ENCODE data around the gene ORM2.
"Not testable (repeated sequence)": the region's sequence is repeated elsewhere in the genome, so short reads cannot be mapped to it uniquely, and the experiment has no call there.

Gene ORM2

DNA sequence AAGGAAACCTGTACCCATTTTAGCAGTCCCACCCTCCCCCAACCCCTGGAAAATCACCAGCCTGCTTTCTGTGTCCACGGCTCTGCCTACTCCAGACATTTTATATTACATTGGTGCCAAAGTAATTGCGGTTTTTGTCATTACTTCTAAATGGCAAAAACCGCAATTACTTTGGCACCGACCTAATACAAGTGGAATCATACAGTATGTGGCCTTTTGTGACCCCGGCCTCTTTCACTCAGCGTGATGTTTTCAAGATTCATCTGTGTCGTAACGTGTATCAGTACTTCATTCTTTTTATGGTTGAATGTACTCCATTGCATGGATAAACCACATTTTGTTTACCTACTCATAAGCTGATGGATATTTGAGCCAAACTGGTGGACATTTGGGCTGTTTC, 16.5 kb upstream of the ORM2 start:
- DNase-seq (ENCODE audit: low read depth in 1 of 2, low spot score in 1 of 2), result no peak

DNA sequence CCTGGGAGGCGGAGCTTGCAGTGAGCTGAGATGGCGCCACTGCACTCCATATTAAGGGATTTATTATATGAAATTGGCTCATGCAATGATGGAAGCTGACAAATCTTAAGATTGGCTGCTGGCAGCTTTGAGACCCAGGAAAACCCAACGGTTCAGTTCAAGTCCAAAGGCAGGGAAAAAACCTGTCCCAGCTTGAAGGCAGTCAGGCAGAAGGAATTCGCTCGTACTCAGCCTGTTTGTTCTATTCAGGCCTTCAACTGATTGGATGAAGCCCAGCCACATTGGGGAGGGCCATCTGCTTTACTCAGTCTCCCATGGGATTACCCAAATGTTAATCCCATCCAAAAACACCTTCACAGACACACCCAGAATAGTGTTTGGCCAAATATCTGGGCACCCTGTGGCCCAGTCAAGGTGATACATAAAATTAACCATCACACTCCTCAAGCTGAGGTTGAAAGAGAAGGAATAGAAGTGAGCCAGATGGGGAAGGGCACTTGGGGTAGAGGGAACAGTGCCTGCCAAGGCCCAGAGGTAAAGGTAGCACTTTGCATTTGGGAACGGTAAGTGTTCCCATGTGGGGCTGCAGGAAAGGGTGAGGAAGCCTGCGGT, 15.3 kb upstream of the ORM2 start:
- no peak for DNase-seq (ENCODE audit: low read depth in 1 of 2, low spot score in 1 of 2)

DNA sequence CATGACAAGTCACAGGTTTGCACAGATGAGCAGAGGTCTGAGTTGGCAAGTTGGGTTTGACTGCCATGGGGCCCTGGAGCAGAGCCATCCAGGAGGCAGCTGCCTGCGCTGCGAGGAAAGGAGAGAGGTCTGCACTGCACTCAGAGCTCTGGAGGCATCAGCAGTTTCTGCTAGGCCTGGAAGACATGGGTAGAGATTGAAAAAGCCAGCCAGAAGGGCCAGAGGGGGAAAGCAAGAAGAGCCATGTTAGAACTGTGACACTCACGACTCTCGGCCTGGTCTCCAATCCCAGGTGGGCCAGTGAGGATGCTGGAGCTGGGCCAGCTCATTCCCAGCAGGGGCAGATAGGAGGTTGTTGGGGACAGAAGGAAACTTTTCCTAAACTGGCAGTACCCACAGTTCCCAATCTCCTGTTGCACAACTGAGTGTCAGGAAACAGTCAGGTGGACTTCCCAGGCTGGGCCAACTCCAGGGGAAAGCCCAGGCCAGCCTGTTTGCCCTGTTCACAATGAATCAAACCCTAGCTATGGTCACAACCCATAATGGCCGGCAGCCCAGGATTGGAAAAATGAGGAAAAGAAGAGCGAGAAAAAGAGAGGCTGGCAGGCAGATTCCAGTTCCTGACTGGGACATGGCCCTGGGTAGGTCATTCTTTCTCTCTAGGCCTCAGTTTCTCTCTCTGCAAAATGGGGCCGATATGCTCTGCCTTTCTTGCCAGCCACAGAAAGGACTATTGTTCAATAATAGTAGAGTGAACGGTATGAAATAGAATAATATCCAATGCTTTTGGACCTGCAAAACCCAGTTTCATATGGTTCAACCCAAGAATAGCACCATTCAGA, 14.6 kb upstream of the ORM2 start:
- no peak for DNase-seq (ENCODE audit: low read depth in 1 of 2, low spot score in 1 of 2)

DNA sequence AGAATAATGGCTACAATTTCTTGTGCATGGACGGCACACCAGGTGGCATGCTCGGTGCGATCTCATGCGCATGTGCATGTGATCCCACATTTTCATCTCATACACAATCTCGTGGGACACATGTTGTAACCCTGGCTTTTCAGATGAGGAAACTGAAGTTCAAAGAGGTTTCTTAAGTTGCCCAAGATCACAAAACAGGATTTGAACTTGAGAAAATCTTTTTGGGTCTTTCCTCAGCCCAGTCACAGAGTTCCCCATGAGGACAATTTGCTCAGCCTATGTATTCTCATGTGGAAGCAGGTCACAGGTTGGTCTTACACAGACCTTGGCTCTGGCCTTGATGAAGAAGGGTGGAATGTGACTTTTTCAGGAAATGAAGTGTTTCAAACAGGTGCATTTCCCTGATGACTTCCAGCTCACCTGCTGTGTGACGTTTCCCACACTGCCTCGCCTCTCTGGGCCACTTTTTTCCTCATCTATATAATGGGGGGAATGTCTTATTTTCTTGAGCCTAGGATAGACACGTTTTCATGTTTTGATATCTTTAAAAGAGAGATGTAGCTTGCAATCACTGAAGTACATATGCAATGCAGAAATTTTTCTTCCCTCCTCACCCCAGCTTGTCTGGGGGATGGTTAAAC, 13.8 kb upstream of the ORM2 start:
- DNase-seq (ENCODE audit: low read depth in 1 of 2, low spot score in 1 of 2), result no peak

DNA sequence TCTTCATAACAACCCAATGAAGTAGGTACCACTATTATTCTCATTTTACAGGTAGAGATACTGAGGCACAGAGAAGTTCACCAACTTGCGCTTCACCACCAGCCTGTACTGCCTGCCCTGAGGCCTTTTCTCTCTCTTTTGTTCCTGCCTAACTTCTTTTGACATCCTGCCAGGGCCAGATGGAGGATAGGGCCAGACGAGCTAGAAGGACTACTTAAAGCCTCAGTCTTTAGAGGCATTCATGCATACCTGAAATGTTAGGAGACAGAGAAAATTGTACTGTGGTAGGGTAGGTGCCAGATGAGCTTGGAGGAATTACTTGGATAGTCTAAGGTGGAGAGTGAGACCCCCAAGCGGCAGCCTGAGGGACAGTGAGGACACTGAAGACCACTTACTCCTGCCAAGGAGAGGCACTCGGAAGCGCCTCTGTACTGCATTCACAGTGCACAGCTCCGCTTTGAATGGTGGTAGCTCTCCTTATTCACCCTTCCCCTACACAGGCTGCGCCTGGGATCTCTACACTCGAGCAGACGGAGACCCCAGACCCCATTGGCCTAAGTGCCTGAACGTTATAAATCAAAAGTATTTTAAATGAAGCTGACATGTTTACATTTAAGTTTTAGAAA, 13.0 kb upstream of the ORM2 start:
- DNase-seq (ENCODE audit: low read depth in 1 of 2, low spot score in 1 of 2), result no peak

DNA sequence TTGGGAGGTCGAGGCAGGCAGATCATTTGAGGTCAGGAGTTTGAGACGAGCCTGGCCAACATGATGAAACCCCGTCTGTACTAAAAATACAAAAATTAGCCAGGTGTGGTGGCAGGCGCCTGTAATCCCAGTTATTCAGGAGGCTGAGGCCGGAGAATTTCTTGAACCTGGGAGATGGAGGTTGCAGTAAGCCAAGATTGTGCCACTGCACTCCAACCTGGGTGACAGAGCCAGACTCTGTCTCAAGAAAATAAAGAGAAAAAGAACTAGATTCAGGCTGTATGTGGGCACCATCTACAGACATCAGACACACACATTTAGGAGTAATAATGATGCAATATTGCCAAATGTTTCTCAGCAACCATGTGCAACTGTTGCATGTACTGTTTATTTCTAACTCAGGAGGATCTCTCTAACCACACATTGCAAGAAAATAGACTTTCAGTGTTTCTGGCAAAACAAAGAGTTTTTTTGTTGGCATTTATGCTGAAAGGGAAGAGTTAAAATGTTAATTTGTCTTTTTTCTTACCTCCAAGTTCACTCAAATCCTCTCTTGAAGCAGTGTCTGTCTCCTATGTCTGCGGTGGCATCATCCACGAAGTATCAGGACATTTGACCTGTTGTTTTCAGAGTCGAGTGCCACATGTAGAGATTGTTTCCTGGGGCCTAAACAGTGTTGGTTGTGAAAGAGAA, 11.9 kb upstream of the ORM2 start:
- DNase-seq (ENCODE audit: low read depth in 1 of 2, low spot score in 1 of 2), result no peak

- no peak for DNase-seq (ENCODE audit: low read depth in 1 of 2, low spot score in 1 of 2)
These were observed 11.3 kb upstream of the ORM2 start for GRCh38 chr9:114318416-114318815.

DNA sequence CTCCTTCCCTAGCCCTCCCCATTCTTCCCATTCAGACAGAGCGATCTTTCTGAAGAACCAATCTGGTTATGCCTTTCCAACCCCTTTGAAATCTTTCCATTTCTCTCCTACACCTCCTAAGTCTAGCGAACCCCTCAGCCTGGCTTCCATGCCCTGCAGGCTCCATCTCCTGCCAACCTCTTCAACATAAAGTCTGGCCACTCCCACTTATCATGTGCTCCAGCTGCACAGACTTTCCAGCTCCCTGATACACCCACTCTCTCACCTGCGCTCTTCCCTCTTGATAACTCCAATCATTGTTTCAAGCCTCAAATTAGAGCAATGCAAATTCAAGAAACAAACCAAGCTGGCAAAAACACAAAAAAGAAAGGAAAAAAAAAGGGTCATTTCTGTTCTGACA, 10.5 kb upstream of the ORM2 start:
- DNase-seq (ENCODE audit: low read depth in 1 of 2, low spot score in 1 of 2), result no peak

- not testable (repeated sequence) for DNase-seq (ENCODE audit: low read depth in 1 of 2, low spot score in 1 of 2)
These were observed 9.0 kb upstream of the ORM2 start for GRCh38 chr9:114320710-114321109.

DNA sequence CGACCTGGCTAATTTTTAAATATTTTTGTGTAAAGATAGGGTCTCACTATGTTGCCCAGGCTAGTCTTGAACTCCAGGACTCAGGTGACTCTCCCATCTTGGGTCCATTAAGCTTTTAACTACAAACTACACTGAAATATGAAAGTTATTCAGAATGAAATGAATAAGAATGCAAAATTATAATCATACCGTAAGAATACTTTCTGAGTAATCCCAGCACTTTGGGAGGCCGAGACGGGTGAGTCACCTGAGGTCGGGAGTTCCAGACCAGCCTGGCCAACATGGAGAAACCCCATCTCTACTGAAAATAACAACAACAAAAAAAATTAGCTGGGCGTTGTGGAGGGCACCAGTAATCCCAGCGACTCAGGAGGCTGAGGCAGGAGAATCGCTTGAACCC, 7.9 kb upstream of the ORM2 start:
- no peak for DNase-seq (ENCODE audit: low read depth in 1 of 2, low spot score in 1 of 2)

DNA sequence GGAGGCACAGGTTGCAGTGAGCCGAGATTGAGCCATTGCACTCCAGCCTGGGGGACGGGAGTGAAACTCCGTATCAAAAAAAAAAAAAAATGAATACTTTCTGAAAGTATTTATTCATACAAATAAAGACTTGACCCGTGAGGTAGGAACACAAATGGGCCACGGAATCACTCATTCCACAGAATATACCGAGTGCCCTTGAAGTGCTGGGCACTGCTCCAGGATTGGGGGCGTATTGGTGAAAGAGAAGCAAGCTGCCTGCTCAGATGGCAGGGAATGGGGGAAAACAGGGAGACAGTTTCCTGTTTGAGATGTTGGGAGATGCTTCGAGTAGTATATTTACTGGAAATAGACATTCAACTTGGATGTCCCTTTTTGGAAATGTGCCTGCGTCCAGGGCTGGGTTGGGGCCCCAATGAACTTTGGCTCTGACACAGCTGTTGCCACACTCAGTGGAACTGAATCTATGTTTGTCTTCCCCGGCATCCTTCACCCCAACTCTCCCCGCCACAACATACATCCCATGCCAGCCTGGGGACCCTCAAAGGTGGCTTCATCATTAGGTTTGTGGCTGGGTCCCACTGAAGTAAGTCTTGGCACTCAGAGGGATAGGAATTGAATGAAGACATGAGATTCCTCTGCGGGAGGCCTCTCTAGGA, 7.4 kb upstream of the ORM2 start:
- not testable (repeated sequence) for DNase-seq (ENCODE audit: low read depth in 1 of 2, low spot score in 1 of 2)

- DNase-seq (ENCODE audit: low read depth in 1 of 2, low spot score in 1 of 2), result not testable (repeated sequence)
These were observed 6.7 kb upstream of the ORM2 start, which contains the start of gene ORM1 for GRCh38 chr9:114322831-114323531. TSS of gene ORM1 (plus strand) at chr9:114323098. CDS start at chr9:114323134, 36 bp downstream.

DNA sequence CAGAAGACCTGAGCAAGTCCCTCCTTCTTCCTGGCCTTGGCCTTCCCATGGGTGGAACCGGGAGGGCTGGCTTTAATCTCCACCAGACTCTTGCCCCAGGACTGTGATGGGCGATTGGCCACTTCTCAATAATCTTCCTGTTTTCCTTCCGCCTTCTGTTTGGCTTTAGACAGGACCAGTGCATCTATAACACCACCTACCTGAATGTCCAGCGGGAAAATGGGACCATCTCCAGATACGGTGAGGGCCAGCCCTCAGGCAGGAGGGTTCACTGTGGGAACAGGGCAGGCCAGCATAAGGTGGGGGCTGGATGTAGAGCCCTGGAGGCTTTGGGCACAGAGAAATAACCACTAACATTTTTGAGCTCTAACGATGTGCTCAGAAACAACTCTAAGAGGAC, 5.8 kb upstream of the ORM2 start:
- not testable (repeated sequence) for DNase-seq (ENCODE audit: low read depth in 1 of 2, low spot score in 1 of 2)

DNA sequence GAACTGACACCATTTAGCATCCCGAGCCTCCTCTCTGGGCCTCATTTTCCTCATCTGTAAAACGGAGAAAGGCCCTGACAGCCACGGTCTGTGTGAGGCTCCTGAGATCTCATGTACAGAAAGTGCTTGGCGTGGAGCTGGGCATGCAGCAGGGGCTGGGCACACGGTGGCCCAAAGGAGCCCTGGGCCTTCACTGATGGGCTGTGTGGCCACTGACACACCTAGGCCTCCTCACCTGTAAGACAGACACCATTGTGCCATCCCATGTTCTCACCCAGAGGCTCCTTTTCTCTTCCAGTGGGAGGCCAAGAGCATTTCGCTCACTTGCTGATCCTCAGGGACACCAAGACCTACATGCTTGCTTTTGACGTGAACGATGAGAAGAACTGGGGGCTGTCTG, 5.2 kb upstream of the ORM2 start:
- no peak for DNase-seq (ENCODE audit: low read depth in 1 of 2, low spot score in 1 of 2)

GRCh38 chr9:114324965-114325364, 4.7 kb upstream of the ORM2 start:
- DNase-seq (ENCODE audit: low read depth in 1 of 2, low spot score in 1 of 2), result not testable (repeated sequence)

DNA sequence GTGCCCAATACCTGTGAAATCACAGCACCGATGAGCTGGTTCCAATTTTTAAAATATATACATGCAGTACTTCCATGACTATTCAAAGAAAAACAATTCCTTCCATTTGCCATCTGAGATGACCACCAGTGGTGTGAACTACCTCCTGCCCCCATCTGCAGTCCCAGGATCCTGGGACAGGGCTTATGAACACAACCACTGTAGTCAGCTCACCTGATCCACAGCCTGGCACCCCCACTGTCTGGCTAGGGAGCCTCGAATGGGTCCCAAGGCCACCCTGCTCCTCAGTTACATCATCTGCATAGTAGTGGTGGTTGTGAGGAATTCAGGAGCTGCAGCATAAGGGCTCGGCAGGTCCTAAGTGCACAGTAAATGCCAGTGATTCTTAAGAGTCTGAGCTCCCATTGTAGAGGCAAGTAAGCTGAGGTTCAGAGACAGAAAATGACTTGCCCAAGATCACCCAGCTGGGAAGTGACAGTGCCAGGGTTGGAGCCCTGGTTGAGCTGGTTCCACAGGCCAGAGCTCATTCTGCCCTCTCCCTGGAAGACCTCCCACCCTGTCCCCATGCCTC, 3.9 kb upstream of the ORM2 start:
- not testable (repeated sequence) for DNase-seq (ENCODE audit: low read depth in 1 of 2, low spot score in 1 of 2)

DNA sequence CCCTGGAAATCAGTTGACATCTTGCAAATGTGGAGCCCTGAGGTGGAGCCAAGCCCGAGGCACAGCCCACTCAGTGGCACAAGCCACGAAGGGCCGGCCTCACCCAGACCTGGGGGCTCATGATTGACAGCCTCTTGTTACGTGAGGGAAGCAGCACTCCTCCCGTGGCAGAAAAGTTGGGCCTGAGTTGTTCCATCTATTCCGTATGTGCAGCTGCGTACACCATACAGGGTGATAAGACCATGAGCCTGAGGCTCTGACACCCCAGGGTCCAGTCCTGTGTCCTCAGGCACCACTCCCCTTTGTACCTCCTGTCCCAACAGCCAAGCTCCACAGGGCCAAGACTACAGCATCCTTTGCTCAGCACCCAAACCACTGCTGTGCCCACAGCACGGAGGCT, 1.9 kb upstream of the ORM2 start:
- DNase-seq (ENCODE audit: low read depth in 1 of 2, low spot score in 1 of 2), result no peak

GRCh38 chr9:114328357-114328820, 1.3 kb upstream of the ORM2 start:
- not testable (repeated sequence) for DNase-seq (ENCODE audit: low read depth in 1 of 2, low spot score in 1 of 2)

- DNase-seq (ENCODE audit: low read depth in 1 of 2, low spot score in 1 of 2), result not testable (repeated sequence)
These were observed 588 bp upstream of the ORM2 start for GRCh38 chr9:114328937-114329624.
